Stimulated activated CD4-positive, alpha-beta T cell treated with anti-CD3 and anti-CD28 coated beads, TNF-alpha, amount 100 ng/mL, for 4 hours (primary cell): ENCODE results near the gene R3HDM4.
"Not testable (repeated sequence)": the region's sequence is repeated elsewhere in the genome, so short reads cannot be mapped to it uniquely, and the experiment has no call there.

ENCODE experiments used
- DNase-seq, 3 experiments: peaks; one replicate each; pipeline ENCODE4 v3.0.0-alpha.2; 2020; ENCODE audit warnings: low read depth in 3 of 3

R3HDM4 gene

GRCh38 chr19:913080-913748 is at the start of gene R3HDM4:
R3HDM4 (minus strand) TSS chr19:913219; CDS start chr19:913157, 62 bp downstream.
- peak; percentile 76 to 84 (median 77) for DNase-seq

GRCh38 chr19:961866-962620 is 49.0 kb upstream of the R3HDM4 start:
- no peak for DNase-seq

- no peak for DNase-seq
Observed at GRCh38 chr19:960601-960938, 47.6 kb upstream of the R3HDM4 start.

GRCh38 chr19:960020-960419 is 47.0 kb upstream of the R3HDM4 start:
- no peak for DNase-seq

GRCh38 chr19:958967-959855 is 46.2 kb upstream of the R3HDM4 start:
- peak; percentile 15 to 30 (median 23) for DNase-seq

- not testable (repeated sequence) for DNase-seq
Observed at GRCh38 chr19:957578-957977, 44.6 kb upstream of the R3HDM4 start.

GRCh38 chr19:956766-957440 is 43.9 kb upstream of the R3HDM4 start:
- DNase-seq, result no peak

- no peak for DNase-seq
Observed at GRCh38 chr19:955803-956765, 43.1 kb upstream of the R3HDM4 start.

GRCh38 chr19:954672-955494 is 41.9 kb upstream of the R3HDM4 start:
- DNase-seq, result no peak

- no peak for DNase-seq
Observed at GRCh38 chr19:954272-954671, 41.3 kb upstream of the R3HDM4 start.

GRCh38 chr19:953445-954271 is 40.6 kb upstream of the R3HDM4 start:
- DNase-seq, result no peak

- no peak for DNase-seq
Observed at GRCh38 chr19:952680-953444, 39.8 kb upstream of the R3HDM4 start.

GRCh38 chr19:952049-952679 is 39.1 kb upstream of the R3HDM4 start:
- DNase-seq, result no peak

- DNase-seq, result no peak
Observed at GRCh38 chr19:950352-951066, 37.5 kb upstream of the R3HDM4 start.

GRCh38 chr19:948842-949496 is 36.0 kb upstream of the R3HDM4 start:
- DNase-seq, result no peak
